GM12865 (cell line): ENCODE results near the gene INSRR.

Experiments
- DNase-seq: peaks from one replicate; pipeline ENCODE4 v3.0.0; 2010; ENCODE audit warnings: low read depth
- H3K4me3 ChIP-seq: 2 replicates; pipeline ENCODE4 v1.5.1; 2011; ENCODE audit warnings: mild to moderate bottlenecking, low read depth, low read length, control low read depth
- TF ChIP-seq, protein P1 (sequence below): IDR thresholded peaks from 2 replicates; pipeline ENCODE4 v1.5.1; 2011; ENCODE audit warnings: low read length, control low read depth, low read depth, inconsistent platforms; ENCODE audit not compliant: insufficient read depth; ENCODE audit errors: missing control alignments

The INSRR gene

DNA sequence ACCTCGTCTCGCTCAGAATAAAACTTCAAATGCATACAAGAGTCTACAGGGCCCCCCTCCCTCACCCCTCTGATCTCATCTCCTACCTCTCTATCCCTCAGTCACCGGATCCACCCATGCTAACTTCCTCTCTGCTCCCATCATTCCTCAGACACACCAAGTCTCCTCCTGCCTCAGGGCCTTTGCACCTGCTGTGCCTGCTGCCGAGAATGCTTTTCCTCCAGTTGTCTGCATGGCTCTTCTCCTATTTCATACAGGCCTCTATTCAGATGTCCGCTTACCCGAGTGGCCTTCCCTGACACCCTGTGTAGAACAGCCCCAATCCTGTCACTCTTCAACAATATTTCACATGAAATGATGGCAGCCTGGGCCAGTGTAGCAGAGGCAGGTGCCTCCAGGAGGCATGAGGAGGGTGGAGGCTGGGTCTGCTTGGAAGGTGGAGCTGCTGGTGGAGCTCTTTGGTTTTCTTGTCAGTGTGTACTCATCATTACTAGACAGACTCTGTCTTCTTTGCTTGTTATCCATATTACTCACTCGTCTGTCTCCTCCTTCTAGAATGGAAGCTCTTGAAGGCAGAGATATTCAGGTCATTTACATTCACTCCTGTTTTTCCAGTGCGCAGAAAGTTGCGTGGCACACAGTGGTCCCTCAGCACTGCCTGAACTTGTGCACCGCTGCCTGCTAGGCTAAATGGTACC, 46.5 kb downstream of the INSRR start:
- TF ChIP-seq, protein P1, sequence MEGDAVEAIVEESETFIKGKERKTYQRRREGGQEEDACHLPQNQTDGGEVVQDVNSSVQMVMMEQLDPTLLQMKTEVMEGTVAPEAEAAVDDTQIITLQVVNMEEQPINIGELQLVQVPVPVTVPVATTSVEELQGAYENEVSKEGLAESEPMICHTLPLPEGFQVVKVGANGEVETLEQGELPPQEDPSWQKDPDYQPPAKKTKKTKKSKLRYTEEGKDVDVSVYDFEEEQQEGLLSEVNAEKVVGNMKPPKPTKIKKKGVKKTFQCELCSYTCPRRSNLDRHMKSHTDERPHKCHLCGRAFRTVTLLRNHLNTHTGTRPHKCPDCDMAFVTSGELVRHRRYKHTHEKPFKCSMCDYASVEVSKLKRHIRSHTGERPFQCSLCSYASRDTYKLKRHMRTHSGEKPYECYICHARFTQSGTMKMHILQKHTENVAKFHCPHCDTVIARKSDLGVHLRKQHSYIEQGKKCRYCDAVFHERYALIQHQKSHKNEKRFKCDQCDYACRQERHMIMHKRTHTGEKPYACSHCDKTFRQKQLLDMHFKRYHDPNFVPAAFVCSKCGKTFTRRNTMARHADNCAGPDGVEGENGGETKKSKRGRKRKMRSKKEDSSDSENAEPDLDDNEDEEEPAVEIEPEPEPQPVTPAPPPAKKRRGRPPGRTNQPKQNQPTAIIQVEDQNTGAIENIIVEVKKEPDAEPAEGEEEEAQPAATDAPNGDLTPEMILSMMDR, result no peak
- no peak for DNase-seq
- no peak overlapping the region for H3K4me3 ChIP-seq

- TF ChIP-seq, protein P1, result no peak
- no peak overlapping the region for H3K4me3 ChIP-seq
- DNase-seq, result no peak
Measured at GRCh38 chr1:156811168-156811567, 47.7 kb downstream of the INSRR start.

- H3K4me3 ChIP-seq, result no peak overlapping the region
- TF ChIP-seq, protein P1, result no peak
- no peak for DNase-seq
Measured at GRCh38 chr1:156809711-156810366, 49.1 kb downstream of the INSRR start.

DNA sequence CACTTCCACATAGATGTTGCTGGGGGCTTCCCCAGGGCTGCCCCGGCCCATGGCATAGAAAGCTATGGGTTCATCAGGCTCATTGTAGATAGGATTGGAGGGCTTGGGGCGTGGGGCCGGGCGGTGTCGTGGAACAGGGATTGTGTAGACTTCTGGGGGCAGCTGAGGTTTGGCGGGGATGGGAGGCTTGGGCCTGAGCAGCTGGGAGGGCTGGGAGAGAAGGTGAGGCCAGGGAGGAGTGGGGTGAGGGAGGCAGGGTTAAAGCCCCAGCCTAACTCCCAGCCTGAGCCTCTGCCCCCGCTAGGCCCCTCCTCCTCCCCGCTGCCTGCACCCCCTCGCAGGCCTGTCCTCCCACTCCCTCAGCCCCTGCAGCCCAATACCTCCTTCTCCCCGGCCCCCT, 49.6 kb downstream of the INSRR start:
- H3K4me3 ChIP-seq, result no peak overlapping the region
- DNase-seq, result no peak
- TF ChIP-seq, protein P1, result no peak

GRCh38 chr1:156808186-156809030, 50.5 kb downstream of the INSRR start:
- no peak overlapping the region for H3K4me3 ChIP-seq
- TF ChIP-seq, protein P1, result no peak
- no peak for DNase-seq

GRCh38 chr1:156807627-156808026, 51.3 kb downstream of the INSRR start:
- TF ChIP-seq, protein P1, result no peak

More at GRCh38 chr1:156807627-156808026, 51.3 kb downstream of the INSRR start:
- DNase-seq, result peak; percentile 50
- H3K4me3 ChIP-seq, result no peak overlapping the region
